HG02763 (cell line): ENCODE measurements around the gene ATP6V1A.
"Not testable (repeated sequence)": the region's sequence is repeated elsewhere in the genome, so short reads cannot be mapped to it uniquely, and the experiment has no call there.

Experiments used
- ATAC-seq: cut with Tn5 transposase; IDR thresholded peaks from one replicate; pipeline ENCODE4 v1.9.1; 2021; ENCODE audit warnings: mild to moderate bottlenecking, moderate library complexity; ENCODE audit not compliant: unreplicated experiment

Gene ATP6V1A

DNA sequence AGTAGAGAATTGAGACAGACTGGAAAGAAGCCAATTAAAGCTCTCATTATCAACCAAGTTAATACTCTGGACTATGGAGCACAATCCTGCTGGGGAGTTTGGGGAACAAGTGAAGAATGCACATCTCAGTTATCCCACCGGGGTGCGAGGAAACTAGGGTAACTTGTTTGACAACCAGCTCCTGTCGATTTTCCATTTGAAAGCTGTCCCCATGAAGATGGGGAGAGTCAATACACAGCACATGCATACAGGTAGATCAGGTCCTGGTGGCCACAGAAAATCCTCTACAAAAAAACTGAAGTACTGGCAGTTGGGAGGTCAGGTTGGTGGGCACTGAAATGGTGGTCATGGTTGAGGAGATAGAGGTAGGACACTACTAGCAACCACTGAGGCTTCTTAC is 66.0 kb downstream of the ATP6V1A start:
- no peak for ATAC-seq

DNA sequence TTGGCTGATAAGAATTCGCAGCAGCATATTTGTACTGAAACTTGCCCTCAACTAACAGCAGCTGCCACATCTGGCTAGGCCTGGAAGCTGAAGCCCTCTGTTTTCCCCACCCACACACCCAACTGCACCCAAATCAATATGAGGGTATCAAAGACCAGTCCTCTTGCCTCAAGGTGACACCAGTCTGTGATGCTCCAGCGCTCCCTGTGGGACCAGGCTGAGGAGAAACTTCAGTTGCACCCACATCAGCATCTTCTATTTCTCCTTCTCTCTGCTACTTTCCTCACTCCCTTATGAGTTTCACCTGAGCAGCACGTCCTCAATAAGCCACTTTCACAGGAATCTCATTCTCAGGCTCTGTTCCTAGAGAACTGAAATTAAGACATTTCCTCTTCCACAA is 73.0 kb downstream of the ATP6V1A start:
- no peak for ATAC-seq

DNA sequence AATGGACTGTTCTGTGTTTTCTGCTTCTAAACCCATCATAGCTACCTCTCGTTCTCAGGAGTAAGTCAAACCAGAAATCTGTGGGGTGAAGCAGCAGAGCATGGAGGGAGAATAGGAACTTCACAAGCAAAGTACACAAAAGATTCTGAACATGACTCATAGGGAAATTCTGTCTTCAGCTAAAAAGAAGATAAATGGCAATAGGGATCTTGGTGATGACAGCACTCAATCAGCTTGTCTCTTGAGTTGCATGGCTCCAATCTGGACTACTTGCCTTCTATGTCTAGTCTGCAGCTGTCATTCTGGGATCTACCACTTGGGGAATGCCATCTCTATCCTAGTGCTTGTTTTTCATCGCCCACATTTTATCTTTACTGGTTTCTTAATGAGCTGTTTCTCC is 78.3 kb downstream of the ATP6V1A start:
- peak; percentile 71 for ATAC-seq

GRCh38 chr3:113828600-113828999 is 81.8 kb downstream of the ATP6V1A start:
- ATAC-seq: no peak

DNA sequence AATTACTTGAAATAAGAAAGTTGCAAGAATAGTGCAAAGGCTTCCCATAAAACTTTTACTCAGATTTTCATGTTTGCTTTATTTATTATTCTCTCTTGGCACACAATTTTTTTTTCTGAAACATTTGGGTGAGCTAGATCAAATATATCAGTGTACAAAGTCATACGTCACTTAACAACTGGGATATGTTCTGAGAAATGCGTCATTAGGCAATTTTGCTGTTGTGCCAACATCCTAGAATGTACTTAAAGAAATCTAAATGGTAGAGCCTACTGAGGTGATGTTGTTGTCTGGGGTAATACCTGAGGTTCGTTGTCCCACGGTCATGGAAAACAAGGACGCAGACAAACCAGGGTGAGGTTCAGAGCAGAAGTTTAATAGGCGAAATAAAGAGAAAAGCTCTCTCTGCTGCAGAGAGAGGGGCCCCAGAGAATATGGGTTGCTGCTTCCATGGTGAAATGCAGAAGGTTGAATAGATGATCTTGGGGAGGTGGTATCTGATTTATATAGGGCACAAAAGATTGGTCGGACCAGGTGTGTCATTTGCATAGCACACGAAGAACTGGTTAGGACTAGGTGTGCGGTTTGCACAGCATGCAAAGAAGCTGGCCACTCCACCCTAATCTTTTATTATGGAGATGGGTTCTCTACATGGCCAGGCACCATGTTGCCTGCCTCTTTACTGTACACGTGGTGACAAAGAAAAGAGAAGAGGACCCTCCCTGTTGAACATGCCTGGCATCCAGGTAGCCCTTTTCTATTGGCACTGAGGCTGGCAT is 82.9 kb downstream of the ATP6V1A start:
- no peak for ATAC-seq

DNA sequence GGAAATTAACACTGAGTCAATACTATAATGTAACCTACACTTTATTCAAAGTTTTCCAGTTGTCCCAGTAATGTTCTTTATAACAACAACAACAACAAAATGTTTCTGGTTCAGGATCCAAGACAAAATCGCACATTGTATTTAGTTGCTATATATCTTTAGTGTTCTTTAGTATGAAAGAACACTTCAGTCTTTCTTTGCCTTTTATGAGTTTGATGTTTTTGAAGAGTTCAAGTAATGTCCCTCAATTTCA is 84.2 kb downstream of the ATP6V1A start:
- no peak for ATAC-seq

DNA sequence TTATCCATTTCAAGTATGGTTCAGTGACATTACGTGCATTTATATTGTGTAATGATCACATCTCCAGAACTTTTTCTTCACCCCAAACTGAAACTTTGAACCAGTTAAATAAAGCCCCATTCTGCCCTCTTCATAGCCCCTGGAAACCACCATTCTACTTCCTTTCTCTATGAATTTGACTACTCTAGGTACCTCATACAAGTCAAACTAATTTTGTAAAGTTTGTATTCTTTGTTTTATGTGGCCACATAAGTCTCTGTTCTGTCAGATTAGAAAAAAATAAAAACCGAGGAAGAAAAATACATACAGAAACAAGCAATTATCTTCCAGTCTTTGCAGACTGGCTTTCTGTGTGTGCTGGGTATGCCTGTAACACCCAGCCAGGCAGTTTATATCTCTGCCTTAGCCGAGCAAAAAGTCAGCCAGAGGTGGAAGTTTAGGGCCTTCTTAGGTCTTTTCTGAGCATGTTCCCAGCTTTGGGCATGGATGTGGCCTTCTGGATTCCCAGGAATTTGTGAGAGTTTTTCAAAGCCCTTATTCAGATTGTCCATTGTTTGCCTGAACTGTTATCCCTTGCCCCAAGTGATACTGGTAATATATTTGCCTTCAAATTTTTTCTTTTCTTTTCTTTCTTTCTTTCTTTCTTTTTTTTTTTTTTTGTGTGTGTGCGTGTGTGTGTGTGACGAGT is 85.8 kb downstream of the ATP6V1A start:
- ATAC-seq: peak; percentile 42

DNA sequence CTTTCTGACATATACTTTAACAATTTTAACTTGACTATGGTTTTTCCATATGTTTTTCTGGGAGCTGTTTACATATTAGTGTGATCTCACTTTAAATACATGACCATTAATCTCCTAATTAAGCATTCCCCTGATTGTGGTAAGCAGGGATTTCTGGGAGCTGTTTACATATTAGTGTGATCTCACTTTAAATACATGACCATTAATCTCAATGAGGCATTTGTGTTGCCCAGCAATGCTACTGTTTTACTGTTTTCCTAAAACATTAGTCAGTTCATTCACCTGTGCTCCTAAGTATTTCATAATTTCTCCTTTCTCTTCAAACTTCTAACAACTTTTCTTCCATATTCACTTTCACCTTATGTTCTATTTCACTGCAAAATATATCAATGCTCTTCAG is 88.1 kb downstream of the ATP6V1A start:
- ATAC-seq: no peak

GRCh38 chr3:113838631-113839209 is 91.9 kb downstream of the ATP6V1A start, which contains the start of gene GRAMD1C:
Gene GRAMD1C (plus strand): TSS chr3:113838788. CDS start chr3:113838910, 122 bp downstream.
- peak; percentile 96 for ATAC-seq

DNA sequence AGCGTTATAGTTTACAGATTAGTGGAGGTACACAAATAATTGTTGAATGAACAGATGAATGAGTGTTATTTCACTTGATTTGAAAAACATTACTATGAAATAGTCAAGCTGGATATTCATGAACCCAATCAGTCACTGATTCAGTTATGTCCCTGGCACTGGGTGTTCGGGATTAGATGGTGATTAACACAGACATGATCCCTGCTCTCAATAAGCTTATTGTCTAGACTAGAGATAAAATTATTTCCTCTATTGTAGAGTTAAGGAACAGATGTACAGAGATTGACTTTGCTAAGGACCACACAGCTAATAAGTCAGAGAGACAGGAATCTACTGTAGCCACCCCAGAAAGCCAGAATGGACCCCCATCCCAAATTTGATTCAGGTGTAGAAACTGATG is 92.7 kb downstream of the ATP6V1A start:
- no peak for ATAC-seq

- no peak for ATAC-seq
Observed at GRCh38 chr3:113844622-113845222, 97.9 kb downstream of the ATP6V1A start.

- ATAC-seq: no peak
Observed at GRCh38 chr3:113847247-113847646, 100.4 kb downstream of the ATP6V1A start.

DNA sequence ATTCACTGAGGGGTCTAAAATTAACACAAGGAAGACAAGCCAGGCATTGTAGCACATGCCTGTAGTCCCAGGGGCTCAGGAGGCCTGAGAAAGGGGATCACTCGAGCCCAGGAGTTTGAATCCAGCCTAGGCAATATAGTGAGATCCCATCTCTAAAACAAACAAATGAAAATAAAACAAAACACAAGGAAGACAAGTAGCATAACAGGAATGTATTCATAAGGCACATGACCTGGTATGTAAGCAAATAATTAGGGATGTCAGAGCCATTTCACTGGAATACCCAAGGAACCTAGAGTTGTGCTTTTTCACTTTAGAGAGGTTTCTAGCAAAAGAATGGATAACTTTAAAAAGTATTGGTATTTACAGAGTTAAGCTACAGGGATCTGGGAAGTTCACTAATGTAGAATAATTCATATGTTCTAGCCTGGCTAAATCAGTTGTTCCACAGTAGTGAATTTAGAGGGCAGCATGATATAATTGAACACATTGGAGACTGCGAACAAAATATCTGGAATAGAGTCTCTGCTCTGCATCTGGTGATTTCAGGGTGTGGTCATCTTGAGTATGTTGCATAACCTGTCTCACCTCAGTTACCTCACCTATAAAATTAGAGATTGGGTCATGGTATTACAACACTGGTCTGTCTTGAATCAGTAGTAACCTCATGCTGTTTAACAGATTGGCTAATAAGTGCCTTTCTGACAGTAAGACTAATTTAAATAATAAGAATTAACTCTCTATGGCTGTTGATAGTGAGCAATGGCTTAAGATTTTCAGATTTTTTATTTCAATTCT is 101.0 kb downstream of the ATP6V1A start:
- ATAC-seq: no peak

GRCh38 chr3:113849071-113849470 is 102.2 kb downstream of the ATP6V1A start:
- not testable (repeated sequence) for ATAC-seq

DNA sequence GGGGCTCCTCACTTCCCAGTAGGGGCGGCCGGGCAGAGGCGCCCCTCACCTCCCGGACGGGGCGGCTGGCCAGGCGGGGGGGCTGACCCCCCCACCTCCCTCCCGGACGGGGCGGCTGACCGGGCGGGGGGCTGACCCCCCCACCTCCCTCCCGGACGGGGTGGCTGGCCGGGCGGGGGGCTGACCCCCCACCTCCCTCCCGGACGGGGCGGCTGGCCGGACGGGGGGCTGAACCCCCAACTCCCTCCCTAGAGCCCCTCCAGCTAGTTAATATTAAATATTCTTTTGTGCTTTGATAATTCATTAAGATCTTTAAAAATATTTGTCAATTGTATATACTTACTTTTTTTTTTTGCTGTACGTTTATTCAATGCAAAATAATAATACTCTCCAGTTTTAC is 103.0 kb downstream of the ATP6V1A start:
- ATAC-seq: not testable (repeated sequence)

GRCh38 chr3:113850391-113850790 is 103.6 kb downstream of the ATP6V1A start:
- ATAC-seq: not testable (repeated sequence)

DNA sequence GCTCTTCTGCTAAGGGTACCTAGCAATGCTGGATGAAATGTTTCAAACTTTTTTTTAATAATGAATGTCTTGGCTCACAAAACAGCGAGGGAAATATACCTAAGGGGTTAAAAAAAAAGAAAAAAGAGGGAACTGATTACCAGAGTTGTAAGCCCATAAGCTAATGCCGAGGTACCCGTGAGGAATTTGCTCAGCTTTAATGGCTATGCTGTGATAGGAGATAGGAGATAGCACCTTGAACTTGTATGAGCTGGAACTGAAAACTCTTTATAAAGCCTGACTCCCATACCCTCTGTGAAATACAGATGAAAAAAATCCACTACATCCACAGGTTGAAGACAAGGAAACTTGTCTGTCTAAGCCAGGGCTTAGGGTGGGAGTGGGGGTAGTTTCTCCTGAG is 105.7 kb downstream of the ATP6V1A start:
- no peak for ATAC-seq
